ENCODE results near the gene OTULIN. TPM values are rescaled to one million over a fixed set of nuclear protein-coding genes. Genes with fewer than 3 reads are reported as not detected.
A peak's percentile ranks its signal among the peaks of the same experiment; 100 is the strongest.

The OTULIN gene
- total and polyA plus RNA-seq, 8 donors: 17.0 to 34.3 (median 21.4) TPM

DNA sequence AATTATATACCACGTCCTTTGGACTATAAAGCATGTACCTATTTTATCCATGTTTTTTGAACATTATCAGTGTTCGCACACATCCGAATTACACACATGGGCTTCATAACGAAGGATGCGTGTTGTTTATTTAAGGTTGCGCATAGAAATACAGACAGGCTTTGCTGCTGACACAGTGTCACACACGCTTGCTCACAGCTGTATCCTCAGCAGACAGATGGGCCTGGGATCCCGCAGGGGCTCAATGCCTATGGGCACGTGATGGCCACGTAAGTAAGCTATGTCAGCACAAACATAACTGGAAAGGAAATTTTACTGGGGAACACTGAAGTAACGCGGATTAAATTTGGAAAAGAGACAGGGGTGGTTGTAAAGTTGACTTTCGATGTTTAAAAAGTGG lies 76.6 kb downstream of the OTULIN start:
- Histone ChIP-seq H3K9me3 (no peaks in the 10 kb centered on the region), H3K36me3 (peaks cover 0 to 27% of the 10 kb centered on the region in 2 donors), H3K27me3 (no peaks in the 10 kb centered on the region), H3K4me1 (no peaks in the 10 kb centered on the region), H3K27ac (no peak overlapping the region), H3K4me3 (no peak overlapping the region)
- DNase-seq (peak in 1 of 4 donors; percentile 8), ATAC-seq (no peak)
- TF ChIP-seq, protein P1, sequence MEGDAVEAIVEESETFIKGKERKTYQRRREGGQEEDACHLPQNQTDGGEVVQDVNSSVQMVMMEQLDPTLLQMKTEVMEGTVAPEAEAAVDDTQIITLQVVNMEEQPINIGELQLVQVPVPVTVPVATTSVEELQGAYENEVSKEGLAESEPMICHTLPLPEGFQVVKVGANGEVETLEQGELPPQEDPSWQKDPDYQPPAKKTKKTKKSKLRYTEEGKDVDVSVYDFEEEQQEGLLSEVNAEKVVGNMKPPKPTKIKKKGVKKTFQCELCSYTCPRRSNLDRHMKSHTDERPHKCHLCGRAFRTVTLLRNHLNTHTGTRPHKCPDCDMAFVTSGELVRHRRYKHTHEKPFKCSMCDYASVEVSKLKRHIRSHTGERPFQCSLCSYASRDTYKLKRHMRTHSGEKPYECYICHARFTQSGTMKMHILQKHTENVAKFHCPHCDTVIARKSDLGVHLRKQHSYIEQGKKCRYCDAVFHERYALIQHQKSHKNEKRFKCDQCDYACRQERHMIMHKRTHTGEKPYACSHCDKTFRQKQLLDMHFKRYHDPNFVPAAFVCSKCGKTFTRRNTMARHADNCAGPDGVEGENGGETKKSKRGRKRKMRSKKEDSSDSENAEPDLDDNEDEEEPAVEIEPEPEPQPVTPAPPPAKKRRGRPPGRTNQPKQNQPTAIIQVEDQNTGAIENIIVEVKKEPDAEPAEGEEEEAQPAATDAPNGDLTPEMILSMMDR (IDR thresholded peaks at IDR 0.05): no peak
- intact Hi-C loops (cut with DNase I): no loop called here

DNA sequence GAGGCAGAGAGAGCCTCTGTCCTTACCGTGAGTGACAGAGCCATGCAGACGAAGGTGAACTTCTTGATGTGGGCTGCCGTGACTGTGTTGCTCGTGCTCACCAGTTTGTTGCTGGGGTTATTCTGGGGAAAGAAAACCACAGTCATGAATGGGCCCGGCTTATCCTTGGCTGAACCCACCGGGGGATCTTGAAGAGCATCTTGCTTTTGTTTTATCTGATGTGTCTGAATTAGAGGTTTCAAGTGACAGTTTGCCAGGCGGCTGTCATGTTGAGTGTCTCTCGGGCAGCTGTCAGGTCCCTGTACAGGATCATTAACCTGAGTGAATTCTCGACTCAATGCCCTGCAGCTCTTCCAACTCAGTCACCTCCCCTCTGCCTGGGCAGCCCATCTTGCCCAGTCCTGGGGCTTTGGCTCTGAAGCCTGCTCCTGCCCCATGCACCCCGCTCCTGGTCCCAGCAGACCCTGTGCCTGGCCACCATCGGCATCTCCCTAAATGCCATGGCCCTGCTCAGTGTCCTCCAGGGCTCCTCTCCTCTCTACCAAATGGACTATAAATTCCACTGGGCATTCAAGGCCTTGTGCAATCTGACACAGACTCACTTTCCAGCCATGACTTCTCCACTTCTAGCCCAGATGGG lies 77.4 kb downstream of the OTULIN start:
- Histone ChIP-seq H3K27me3 (no peaks in the 10 kb centered on the region), H3K27ac (no peak overlapping the region), H3K4me1 (no peaks in the 10 kb centered on the region), H3K36me3 (peaks cover 0 to 27% of the 10 kb centered on the region in 2 donors), H3K9me3 (no peaks in the 10 kb centered on the region), H3K4me3 (no peak overlapping the region)
- TF ChIP-seq, protein P1 (IDR thresholded peaks at IDR 0.05): no peak
- no peak for DNase-seq
- intact Hi-C loops (cut with DNase I): no loop called here
- ATAC-seq: no peak

DNA sequence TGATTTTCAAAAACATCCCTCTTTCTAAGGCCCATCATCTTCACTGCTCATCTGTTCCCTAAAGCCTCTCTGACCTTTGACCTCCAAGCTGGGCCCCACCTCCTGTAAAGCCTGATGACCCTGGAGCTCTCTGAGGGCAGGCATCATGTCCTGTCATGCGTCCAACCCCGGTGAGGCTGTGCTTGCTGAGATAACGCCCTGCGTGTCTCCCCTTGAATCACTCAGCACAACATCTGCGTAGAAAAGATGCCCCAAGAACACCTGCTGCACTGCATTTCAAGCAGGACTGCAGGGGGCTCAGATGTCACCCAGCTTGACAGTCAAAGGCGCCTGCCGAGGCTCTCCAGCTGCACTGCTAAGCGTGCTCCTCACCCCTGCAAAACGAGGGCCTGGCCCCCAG lies 78.0 kb downstream of the OTULIN start:
- no peaks in the 10 kb centered on the region for H3K9me3 ChIP-seq
- H3K27me3 ChIP-seq: no peaks in the 10 kb centered on the region
- no peaks in the 10 kb centered on the region for H3K4me1 ChIP-seq
- peaks cover 0 to 22% of the 10 kb centered on the region in 2 donors for H3K36me3 ChIP-seq
- DNase-seq (no peak), ATAC-seq (no peak)
- intact Hi-C loops (cut with DNase I): no loop called here
- H3K27ac ChIP-seq: no peak overlapping the region
- TF ChIP-seq, protein P1 (IDR thresholded peaks at IDR 0.05): no peak
- no peak overlapping the region for H3K4me3 ChIP-seq

DNA sequence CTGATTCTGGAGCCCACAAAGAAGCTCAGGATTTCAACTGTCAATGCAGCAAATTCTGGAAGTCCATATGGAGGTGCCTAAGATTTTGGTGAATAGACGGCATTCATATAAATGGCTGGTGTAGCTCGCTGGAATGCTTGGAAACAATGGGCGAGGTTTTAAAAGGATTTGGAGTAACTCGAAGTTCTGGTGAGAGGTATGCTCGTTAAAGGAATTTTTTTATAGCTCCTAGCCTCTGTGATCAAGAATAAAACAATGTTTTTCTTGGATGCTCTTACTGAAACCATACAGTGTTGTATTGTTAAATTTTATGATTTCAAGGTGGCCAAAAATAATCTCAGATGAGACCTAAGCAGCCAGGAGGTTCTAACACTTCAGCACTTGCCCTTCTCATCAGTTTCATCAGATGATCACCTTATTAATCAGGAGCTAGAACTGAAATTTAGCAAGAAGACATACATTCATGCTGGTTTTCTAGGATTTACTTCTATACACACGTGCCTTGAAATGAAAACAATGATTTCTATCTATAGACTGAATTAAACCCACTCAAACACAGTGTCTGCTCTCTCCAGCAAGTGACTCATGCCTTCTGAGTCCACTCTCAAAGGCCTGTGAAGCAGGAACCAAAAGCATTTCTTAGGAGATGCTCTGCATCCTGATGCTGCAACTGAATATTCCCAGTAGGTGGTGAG lies 79.2 kb downstream of the OTULIN start:
- DNase-seq (no peak), ATAC-seq (no peak)
- H3K4me1 ChIP-seq: no peaks in the 10 kb centered on the region
- no peak overlapping the region for H3K27ac ChIP-seq
- no peaks in the 10 kb centered on the region for H3K27me3 ChIP-seq
- TF ChIP-seq, protein P1 (IDR thresholded peaks at IDR 0.05): no peak
- peaks cover 0 to 26% of the 10 kb centered on the region in 2 donors for H3K36me3 ChIP-seq
- H3K9me3 ChIP-seq: no peaks in the 10 kb centered on the region
- intact Hi-C loops (cut with DNase I): no loop called here
- no peak overlapping the region for H3K4me3 ChIP-seq

DNA sequence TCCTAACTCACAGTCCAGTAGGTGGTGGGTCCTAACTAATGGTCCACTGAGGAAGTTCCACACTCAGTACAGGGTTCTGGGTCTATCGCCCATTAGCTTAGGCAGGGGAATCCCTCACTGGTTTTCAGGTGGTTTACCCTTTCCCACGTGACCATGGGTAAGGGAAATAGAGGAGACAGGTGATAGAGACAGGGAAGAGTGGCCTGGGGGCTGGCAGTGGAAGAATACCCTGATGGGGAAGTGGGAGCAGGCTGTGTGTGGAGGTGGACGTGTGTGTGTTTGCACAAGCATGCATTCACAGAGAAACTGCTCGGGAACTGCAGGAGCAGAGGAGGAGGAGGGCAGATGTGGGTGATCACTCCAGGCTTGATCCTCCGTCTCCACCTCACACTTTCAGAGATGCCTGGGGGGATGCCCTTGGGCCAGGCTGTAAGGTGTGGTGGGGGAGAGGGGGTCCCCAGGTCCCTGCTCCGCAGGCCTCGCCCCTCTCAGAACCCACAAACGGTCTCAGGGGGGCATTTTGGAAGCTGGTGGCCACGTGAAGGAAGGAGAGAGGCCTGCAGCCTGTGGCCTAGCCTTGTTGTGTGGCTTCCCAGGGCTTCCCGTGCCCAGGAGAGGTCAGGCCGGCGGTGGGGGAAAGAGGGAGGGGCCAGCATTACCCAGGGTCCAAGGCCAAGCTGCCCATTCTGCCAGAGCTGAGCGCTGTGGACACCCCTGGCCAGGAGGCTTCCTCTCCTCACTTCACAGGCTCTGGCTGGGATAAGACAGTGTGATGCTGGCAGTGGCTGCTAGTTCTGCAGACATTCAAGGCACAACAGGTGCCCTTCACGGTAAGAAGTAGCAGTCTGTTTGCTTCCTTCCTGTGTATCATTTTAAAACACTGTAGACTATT lies 80.0 kb downstream of the OTULIN start:
- H3K27me3 ChIP-seq: no peaks in the 10 kb centered on the region
- ATAC-seq: no peak
- no peak for DNase-seq
- peaks cover 0 to 26% of the 10 kb centered on the region in 2 donors for H3K36me3 ChIP-seq
- H3K4me1 ChIP-seq: no peaks in the 10 kb centered on the region
- H3K9me3 ChIP-seq: no peaks in the 10 kb centered on the region
- H3K4me3 ChIP-seq: no peak overlapping the region
- TF ChIP-seq, protein P1 (IDR thresholded peaks at IDR 0.05): no peak
- intact Hi-C loops (cut with DNase I): no loop called here
- no peak overlapping the region for H3K27ac ChIP-seq

Measured in left lung (tissue), 10 donors.